ACC112 (cell line): ENCODE measurements around the gene RTKN.
A peak's percentile ranks its signal among the peaks of the same experiment; 100 is the strongest.

Source experiments
- H2AFZ ChIP-seq: fragments of 200-600 bp; sonication (generic); one replicate; pipeline ENCODE4 v1.6.0; 2017; ENCODE audit warnings: antibody characterized with exemption, low read length; ENCODE audit not compliant: unreplicated experiment
- H3K27ac ChIP-seq: fragments of 200-600 bp; sonication (generic); 2 replicates; pipeline ENCODE4 v1.5.1; 2014; ENCODE audit warnings: low read depth, mild to moderate bottlenecking, antibody characterized with exemption, low read length, moderate library complexity
- H3K27me3 ChIP-seq: fragments of 200-600 bp; sonication (generic); 2 replicates; pipeline ENCODE4 v1.6.1; 2014; ENCODE audit warnings: mild to moderate bottlenecking, antibody characterized with exemption, low read length, moderate library complexity, mixed read lengths; ENCODE audit not compliant: insufficient read depth
- H3K36me3 ChIP-seq: fragments of 200-600 bp; sonication (generic); 2 replicates; pipeline ENCODE4 v1.6.1; 2016; ENCODE audit warnings: mild to moderate bottlenecking, antibody characterized with exemption, low read length, moderate library complexity, mixed read lengths; ENCODE audit not compliant: insufficient read depth
- H3K4me1 ChIP-seq: fragments of 200-600 bp; sonication (generic); one replicate; pipeline ENCODE4 v1.6.1; 2016; ENCODE audit warnings: low read length, mixed read lengths; ENCODE audit not compliant: insufficient read depth, unreplicated experiment, control insufficient read depth
- H3K4me3 ChIP-seq: fragments of 200-600 bp; sonication (generic); 2 replicates; pipeline ENCODE4 v1.5.1; 2014; ENCODE audit warnings: mild to moderate bottlenecking, low read depth, low read length
- H3K79me2 ChIP-seq: fragments of 200-600 bp; sonication (generic); one replicate; pipeline ENCODE4 v1.6.0; 2016; ENCODE audit warnings: low read length; ENCODE audit not compliant: control insufficient read depth, unreplicated experiment, insufficient read depth

The RTKN gene

GRCh38 chr2:74390606-74391005 is 51.1 kb downstream of the RTKN start:
- peaks cover 62% of the 10 kb centered on the region for H3K79me2 ChIP-seq
- H2AFZ ChIP-seq, result no peak overlapping the region
- H3K4me1 ChIP-seq, result peaks cover 31% of the 10 kb centered on the region
- peak overlapping the region; percentile 92 for H3K4me3 ChIP-seq
- H3K27me3 ChIP-seq, result no peaks in the 10 kb centered on the region
- no peak overlapping the region for H3K27ac ChIP-seq
- H3K36me3 ChIP-seq, result no peaks in the 10 kb centered on the region

DNA sequence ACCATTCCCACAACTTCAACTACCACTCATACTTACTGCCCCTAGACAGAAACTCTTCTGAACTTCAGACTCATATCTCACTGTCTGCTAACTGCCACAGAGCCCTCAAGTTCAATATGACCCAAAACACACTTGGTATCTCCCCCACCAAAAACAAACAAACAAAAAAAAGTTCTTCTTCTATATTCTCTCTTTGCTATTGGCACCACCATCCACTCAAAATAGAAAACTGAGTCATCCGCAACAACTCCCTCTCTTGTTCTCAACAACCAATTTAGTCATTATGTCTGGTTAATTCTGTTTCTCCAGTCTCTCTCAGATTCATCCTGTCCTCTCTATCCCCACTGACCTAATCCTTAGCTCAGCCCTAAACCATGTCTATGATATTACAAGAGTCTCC is 54.4 kb downstream of the RTKN start:
- Histone ChIP-seq H2AFZ (no peak overlapping the region), H3K27ac (no peak overlapping the region; the same call in 1 of the 2 replicates), H3K36me3 (0 out of 2 replicates have a peak, but pooled peaks cover 5% of the 10 kb centered on the region), H3K4me3 (no peak overlapping the region), H3K79me2 (peaks cover 84% of the 10 kb centered on the region), H3K4me1 (peaks cover 47% of the 10 kb centered on the region), H3K27me3 (no peaks in the 10 kb centered on the region)

- Histone ChIP-seq H3K79me2 (peaks cover 87% of the 10 kb centered on the region), H3K4me3 (no peak overlapping the region), H3K4me1 (peaks cover 44% of the 10 kb centered on the region)
These were observed 56.3 kb downstream of the RTKN start for GRCh38 chr2:74385396-74385795.

GRCh38 chr2:74384051-74384450 is 57.7 kb downstream of the RTKN start:
- Histone ChIP-seq H3K4me3 (0 out of 2 replicates have a peak overlapping the region, but pooled peaks have one; percentile 1), H3K27ac (peak overlapping the region; percentile 48), H3K36me3 (0 out of 2 replicates have a peak, but pooled peaks cover 5% of the 10 kb centered on the region), H3K27me3 (no peaks in the 10 kb centered on the region), H3K4me1 (peaks cover 40% of the 10 kb centered on the region), H3K79me2 (peaks cover 87% of the 10 kb centered on the region), H2AFZ (no peak overlapping the region)

More at GRCh38 chr2:74385396-74385795, 56.3 kb downstream of the RTKN start:
- Histone ChIP-seq H3K27me3 (no peaks in the 10 kb centered on the region), H3K36me3 (0 out of 2 replicates have a peak, but pooled peaks cover 5% of the 10 kb centered on the region), H2AFZ (no peak overlapping the region), H3K27ac (no peak overlapping the region)

DNA sequence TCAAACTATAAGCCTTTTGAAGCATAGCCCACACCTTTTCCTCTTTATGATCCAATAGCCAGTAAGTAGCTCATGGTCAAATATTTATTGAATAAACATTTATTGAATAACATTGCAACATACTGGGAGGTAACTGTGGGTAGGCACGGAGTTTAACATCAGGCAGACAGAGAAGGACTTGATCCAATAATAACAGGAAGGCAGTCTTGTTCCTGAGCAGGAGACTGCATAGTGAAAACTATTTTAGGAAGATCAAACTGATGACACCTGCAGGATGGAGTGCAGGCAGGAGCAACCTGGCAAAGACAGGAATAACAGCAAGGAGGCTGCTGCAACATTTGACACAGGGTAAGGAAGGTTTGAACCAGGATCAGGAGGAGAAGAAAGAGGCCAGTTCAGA is 58.5 kb downstream of the RTKN start:
- Histone ChIP-seq H3K36me3 (0 out of 2 replicates have a peak, but pooled peaks cover 5% of the 10 kb centered on the region), H3K79me2 (peaks cover 86% of the 10 kb centered on the region), H3K27me3 (no peaks in the 10 kb centered on the region), H3K4me1 (peaks cover 40% of the 10 kb centered on the region), H3K4me3 (no peak overlapping the region), H3K27ac (peak overlapping the region; percentile 48), H2AFZ (no peak overlapping the region)

GRCh38 chr2:74381751-74382150 is 60.0 kb downstream of the RTKN start:
- Histone ChIP-seq H2AFZ (no peak overlapping the region), H3K27me3 (no peaks in the 10 kb centered on the region), H3K79me2 (peaks cover 78% of the 10 kb centered on the region), H3K27ac (no peak overlapping the region), H3K4me1 (peaks cover 30% of the 10 kb centered on the region), H3K36me3 (peaks cover 9% of the 10 kb centered on the region; the same call in 1 of the 2 replicates), H3K4me3 (no peak overlapping the region)

DNA sequence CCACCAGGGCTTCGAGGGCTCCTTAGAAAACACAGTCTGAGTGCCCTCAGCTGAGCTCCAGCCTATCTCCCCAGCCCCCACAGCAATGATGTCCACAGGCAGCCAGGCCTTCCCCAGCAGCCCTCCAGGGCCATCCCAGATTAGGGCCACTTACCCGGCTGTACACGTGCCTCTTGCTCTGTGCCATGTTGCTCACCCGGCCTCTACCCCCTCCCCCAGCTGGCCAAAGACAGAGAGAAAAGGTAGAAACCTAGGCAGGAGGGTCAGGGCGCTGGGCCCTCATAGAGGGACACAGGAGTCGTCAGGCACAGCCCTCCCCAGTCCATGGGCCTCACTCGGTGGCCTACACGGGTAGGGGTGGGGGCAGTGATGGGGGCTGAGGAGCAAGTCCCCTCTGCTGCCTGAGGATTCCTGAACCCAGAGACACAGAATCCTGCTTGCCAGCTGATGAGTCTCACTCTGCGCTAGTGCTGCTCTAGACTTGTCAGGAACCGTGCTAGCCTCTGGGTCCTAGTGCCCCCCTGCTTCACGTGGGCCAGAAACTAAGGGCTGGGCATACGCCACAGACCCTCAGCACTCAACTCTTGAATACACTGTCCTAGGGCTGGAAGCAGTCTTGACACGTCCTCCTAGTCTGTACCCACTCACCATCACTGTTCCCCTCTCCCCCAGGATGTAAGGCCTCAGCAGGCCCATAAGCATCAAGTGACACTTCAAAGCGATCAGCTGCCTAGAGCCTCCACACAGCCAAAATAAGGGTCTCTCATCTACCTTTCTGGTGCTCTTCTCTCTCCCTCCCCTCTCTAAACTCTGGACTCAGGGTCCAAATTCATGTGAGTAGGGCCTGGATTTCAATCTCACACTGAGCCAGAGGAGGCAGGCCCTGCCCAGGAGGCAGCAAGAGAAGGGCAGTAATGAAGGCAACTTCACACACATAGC is 61.6 kb downstream of the RTKN start, which contains the start of gene DCTN1:
Gene DCTN1, minus strand, starts transcription at position 461 of the 939 bp plus-strand sequence. Its CDS starts 274 bp downstream, at position 187.
- no peak within 1 kb of the TSS for H3K27ac ChIP-seq
- H2AFZ ChIP-seq, result no peak within 1 kb of the TSS
- peak within 1 kb of the TSS; percentile 78 for H3K4me3 ChIP-seq

GRCh38 chr2:74378007-74378406 is 63.7 kb downstream of the RTKN start:
- Histone ChIP-seq H3K27ac (no peak overlapping the region), H3K4me3 (no peak overlapping the region), H3K4me1 (peaks cover 25% of the 10 kb centered on the region), H3K36me3 (peaks cover 5% of the 10 kb centered on the region; the same call in 1 of the 2 replicates), H3K79me2 (peaks cover 49% of the 10 kb centered on the region), H3K27me3 (no peaks in the 10 kb centered on the region), H2AFZ (no peak overlapping the region)

More for the DNA sequence above, 61.6 kb downstream of the RTKN start, which contains the start of gene DCTN1:
- Histone ChIP-seq H3K4me1 (peaks cover 29% of the 10 kb centered on the region), H3K27me3 (no peaks in the 10 kb centered on the region), H3K79me2 (peaks cover 62% of the 10 kb centered on the region), H3K36me3 (peaks cover 6% of the 10 kb centered on the region; the same call in 1 of the 2 replicates)

DNA sequence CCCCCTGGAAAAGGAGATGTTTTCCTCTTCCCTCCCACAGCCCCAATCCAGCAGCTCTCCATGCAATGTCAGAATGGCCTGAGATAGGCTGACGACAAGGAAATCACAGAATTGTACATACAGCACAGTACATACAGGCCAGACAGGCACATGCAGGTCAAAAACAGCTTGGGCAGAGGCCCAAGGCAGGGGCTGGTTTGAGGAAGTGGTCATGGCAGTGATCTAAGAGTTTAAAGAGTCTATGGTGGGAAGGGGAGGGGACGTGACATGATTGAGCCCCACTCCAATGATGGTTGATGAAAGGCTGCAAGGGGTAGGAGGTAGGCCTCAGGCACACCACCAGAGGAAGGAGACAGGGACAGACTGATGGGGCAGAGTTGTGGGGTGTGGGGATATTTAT is 65.9 kb downstream of the RTKN start:
- Histone ChIP-seq H3K4me3 (no peak overlapping the region), H3K79me2 (peaks cover 41% of the 10 kb centered on the region), H2AFZ (no peak overlapping the region), H3K36me3 (peaks cover 10% of the 10 kb centered on the region; the same call in 1 of the 2 replicates), H3K27ac (no peak overlapping the region), H3K27me3 (no peaks in the 10 kb centered on the region), H3K4me1 (peaks cover 32% of the 10 kb centered on the region)
